ENCODE results near the gene PPP3CA.
A peak's percentile ranks its signal among the peaks of the same experiment; 100 is the strongest.
"Not testable (repeated sequence)": the region's sequence is repeated elsewhere in the genome, so short reads cannot be mapped to it uniquely, and the experiment has no call there.

Gene PPP3CA

GRCh38 chr4:101098666-101099400 lies 248.5 kb downstream of the PPP3CA start:
- DNase-seq (ENCODE audit: low spot score): no peak

DNA sequence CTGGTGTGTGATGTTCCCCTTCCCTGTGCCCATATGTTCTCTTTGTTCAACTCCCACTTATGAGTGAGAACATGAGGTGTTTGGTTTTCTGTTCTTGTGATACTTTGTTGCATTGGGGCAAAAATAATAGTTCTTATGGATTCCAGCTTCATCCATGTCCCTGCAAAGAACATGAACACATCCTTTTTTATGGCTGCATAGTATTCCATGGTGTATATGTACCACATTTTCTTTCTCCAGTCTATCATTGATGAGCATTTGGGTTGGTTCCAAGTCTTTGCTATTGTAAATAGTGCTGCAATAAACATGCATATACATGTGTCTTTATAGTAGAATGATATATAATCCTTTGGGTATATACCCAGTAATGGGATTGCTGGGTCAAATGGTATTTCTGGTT lies 254.7 kb downstream of the PPP3CA start:
- DNase-seq (ENCODE audit: low spot score): not testable (repeated sequence)

- no peak for DNase-seq (ENCODE audit: low spot score)
These were observed 258.2 kb downstream of the PPP3CA start for GRCh38 chr4:101089168-101089567.

DNA sequence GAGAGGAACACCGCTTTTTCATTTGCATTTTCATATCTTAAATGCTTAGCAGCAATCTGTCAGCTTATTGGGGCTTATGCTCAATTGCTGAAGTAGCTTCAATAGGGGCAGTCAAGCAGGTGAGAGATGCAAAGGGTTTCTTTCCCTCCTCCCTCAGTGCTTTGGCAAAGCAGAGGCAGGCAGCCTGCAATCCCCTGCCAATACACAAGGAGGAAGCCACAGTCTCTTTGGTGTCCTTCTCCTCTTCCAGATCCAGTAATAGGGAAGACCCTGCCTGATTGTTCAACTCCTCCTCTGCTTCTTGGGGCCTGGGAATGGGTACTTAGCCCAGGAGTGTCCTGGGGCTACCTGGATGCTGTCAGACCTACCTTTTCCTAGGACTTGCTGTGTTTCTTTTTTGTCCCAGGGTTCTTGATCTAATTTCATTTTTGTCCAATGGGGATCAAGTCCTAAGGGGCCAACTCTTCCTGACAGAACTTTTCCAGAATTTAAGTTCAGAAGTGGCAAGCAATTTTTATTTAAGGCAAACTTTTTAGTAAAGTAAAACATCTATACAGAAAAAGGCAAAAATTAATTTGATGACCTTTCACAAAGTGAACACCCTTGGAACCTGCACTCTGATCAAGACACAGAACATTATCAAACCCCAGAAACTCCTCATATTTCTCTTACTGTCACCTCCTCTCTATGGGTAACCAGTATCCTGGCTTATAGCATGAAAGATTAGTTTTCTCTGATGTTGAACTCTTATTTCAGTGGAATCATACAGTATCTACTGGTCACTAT lies 260.3 kb downstream of the PPP3CA start:
- no peak for DNase-seq (ENCODE audit: low spot score)

DNA sequence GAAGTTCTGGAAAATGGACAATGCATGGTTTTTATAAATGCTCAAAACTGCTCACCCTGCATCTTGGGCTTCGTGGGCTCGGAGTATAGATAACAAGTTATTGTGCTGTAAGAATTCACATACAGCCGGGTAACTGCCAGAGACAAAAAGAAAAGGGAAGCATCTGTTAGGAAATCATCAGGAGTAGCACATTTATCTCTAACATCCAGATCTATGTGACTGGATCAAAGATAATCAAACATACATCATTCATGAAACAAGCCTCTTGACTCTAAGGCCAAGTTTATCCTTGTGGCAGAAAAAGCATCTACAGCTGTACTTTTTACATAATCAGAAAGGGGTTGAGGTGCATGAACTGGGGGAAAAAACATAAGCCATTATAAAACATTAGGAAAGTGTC lies 264.2 kb downstream of the PPP3CA start:
- no peak for DNase-seq (ENCODE audit: low spot score)

- DNase-seq (ENCODE audit: low spot score): no peak
These were observed 265.5 kb downstream of the PPP3CA start for GRCh38 chr4:101081695-101082369.

GRCh38 chr4:101081166-101081565 lies 266.2 kb downstream of the PPP3CA start:
- no peak for DNase-seq (ENCODE audit: low spot score)

GRCh38 chr4:101078950-101079349 lies 268.4 kb downstream of the PPP3CA start:
- no peak for DNase-seq (ENCODE audit: low spot score)

- DNase-seq (ENCODE audit: low spot score): no peak
These were observed 271.3 kb downstream of the PPP3CA start for GRCh38 chr4:101076032-101076431.

GRCh38 chr4:101075536-101075935 lies 271.8 kb downstream of the PPP3CA start:
- DNase-seq (ENCODE audit: low spot score): no peak

DNA sequence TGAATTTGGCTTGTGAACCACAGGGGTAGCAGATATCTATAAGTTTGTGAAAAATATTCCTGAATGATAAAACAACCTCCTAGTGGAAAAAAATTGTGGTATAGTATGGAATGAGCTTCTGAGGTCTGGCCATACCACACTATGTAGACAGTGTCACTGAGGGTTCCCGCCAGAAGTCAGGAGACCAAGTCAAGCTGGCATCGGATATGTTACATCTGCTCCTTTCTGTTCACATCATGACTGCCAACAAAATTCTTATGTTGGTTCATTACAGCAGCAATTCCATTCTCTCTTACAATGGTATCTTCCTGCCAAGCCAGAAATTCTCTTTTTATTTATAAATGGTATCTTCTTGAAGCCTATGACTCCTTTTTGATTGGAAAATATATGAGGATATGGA lies 273.0 kb downstream of the PPP3CA start:
- DNase-seq (ENCODE audit: low spot score): no peak

DNA sequence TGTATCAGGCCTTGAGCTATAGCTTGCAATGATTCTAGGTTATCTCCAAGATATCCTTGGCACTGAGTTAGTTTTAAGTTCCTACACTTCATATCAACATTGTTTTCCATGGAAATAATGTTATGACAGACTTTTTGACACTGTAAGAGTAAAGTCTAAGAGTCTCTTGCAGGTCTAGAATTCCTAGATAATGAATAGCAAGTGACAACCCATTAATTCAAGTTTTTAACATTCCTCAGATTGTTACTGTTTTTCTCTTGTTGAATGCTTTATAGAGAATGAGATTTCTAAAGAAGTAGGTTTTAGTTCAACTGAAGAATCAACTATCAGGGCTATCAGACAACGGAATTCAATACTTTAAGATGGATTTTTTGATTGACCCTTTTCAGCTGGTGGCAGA lies 276.1 kb downstream of the PPP3CA start:
- no peak for DNase-seq (ENCODE audit: low spot score)

- DNase-seq (ENCODE audit: low spot score): no peak
These were observed 279.2 kb downstream of the PPP3CA start for GRCh38 chr4:101068115-101068514.

GRCh38 chr4:101067383-101067782 lies 279.9 kb downstream of the PPP3CA start:
- DNase-seq (ENCODE audit: low spot score): no peak

GRCh38 chr4:101066626-101067170 lies 280.6 kb downstream of the PPP3CA start:
- DNase-seq (ENCODE audit: low spot score): peak; percentile 67

DNA sequence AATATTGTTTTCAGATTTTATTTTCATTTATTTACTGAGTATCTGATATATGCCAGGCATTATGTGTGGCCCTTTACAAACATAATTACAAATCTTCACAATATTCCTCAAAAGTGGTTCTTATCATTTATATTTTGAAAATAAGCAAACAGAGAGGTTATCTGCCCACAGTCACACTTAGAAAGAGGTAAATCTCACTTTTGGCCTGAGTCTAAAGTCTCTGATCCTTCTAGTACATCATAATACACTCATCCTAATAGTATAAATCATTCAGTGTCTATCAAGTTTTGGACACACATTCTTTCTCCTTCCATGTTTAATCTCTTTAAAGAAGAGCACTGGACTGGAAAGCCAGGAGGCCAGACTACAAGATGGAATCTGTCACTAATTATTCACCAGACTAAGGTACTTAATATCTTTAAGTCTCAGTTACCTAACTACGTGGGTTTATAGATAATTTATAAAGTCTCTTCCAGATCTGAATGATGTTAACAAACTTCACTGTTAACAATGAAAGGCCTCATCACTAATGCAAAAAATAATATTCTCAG lies 281.3 kb downstream of the PPP3CA start:
- no peak for DNase-seq (ENCODE audit: low spot score)

GRCh38 chr4:101065346-101065745 lies 282.0 kb downstream of the PPP3CA start:
- no peak for DNase-seq (ENCODE audit: low spot score)

DNA sequence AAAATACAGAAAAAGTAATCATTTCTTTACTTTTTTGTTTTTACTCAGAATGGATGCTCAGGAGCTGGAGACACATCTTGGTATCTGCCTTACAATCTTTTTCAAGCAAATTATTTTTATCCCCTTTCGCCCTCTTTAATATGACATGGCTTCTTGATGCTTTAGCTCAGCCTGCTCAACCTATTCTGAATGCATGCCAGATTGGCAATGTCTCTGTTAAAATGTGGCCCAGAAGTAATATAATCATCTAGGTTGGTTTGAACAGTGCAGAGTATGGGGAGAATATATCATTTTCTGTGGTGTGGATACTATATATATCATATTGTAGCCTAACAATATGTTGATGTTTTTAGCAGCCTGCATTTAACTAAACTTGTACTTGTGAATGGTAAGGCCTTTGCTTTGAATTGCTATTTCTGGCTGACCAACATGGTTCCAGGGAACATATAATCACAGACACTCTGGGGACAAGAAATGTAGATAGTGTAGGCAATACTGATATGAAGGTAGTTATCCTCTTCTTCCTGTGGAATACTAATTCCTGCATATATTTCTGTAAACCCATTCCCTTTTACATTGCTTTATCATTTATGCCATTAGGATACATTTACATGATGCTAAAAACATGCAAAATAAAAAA lies 282.7 kb downstream of the PPP3CA start:
- DNase-seq (ENCODE audit: low spot score): no peak

GRCh38 chr4:101055392-101055791 lies 291.9 kb downstream of the PPP3CA start:
- no peak for DNase-seq (ENCODE audit: low spot score)

- DNase-seq (ENCODE audit: low spot score): no peak
These were observed 296.5 kb downstream of the PPP3CA start for GRCh38 chr4:101050837-101051205.

GRCh38 chr4:101050088-101050836 lies 297.1 kb downstream of the PPP3CA start:
- DNase-seq (ENCODE audit: low spot score): no peak
